ENCODE results near the gene SEMA6D. TPM values are rescaled to one million over a fixed set of nuclear protein-coding genes. Genes with fewer than 3 reads are reported as not detected.
"Not testable (repeated sequence)": the region's sequence is repeated elsewhere in the genome, so short reads cannot be mapped to it uniquely, and the experiment has no call there.

Gene SEMA6D
- total RNA-seq, 1 experiment from 2014 or later: not detected

- no peak overlapping the region for H3K4me2 ChIP-seq (ENCODE audit: low read depth, low read length, poor library complexity, severe bottlenecking)
- H3K4me1 ChIP-seq (ENCODE audit: low read length): no peaks in the 10 kb centered on the region
- no peaks in the 10 kb centered on the region for H3K36me3 ChIP-seq (ENCODE audit: insufficient read depth, low read length)
- no peak for DNase-seq
- no peak overlapping the region for H3K27ac ChIP-seq (ENCODE audit: low read length)
- H3K79me2 ChIP-seq (ENCODE audit: low read length): no peaks in the 10 kb centered on the region
- H3K9ac ChIP-seq (ENCODE audit: low read length): no peak overlapping the region
- no peak overlapping the region for H2AFZ ChIP-seq (ENCODE audit: low read length)
- 0 out of 2 replicates have a peak, but pooled peaks cover 6% of the 10 kb centered on the region for H3K9me3 ChIP-seq (ENCODE audit: low read length)
- no peaks in the 10 kb centered on the region for H3K9me2 ChIP-seq (replicated peaks; ENCODE audit: insufficient read depth, low read length)
- no peaks in the 10 kb centered on the region for H3K27me3 ChIP-seq (ENCODE audit: low read length)
- no peaks in the 10 kb centered on the region for H4K20me1 ChIP-seq (ENCODE audit: insufficient read depth, low read depth, low read length)
- no peak overlapping the region for H3K4me3 ChIP-seq (ENCODE audit: low read length)
Measured at GRCh38 chr15:47731230-47731629, 13.9 kb downstream of the SEMA6D start.

DNA sequence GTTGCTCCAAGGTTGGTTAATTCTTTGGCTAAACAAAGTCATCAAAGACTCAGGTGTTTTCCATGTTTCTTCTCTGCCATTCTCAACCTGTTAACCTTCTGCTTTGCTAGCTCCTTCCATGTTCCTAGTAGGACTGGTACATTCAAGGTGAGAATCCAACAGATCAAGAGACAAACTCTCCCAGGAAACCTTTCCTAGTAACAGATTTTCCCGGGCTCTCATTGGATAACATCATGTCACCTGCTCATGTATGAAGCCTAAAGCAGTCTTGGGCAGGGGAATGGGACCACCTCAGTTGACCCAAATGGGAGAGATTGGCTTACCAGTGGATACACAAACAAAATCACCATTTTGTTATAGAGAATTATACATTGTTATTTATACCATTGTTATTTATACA is 14.9 kb downstream of the SEMA6D start:
- Histone ChIP-seq H3K4me2 (ENCODE audit: low read depth, low read length, poor library complexity, severe bottlenecking) (no peak overlapping the region), H4K20me1 (ENCODE audit: insufficient read depth, low read depth, low read length) (no peaks in the 10 kb centered on the region), H2AFZ (ENCODE audit: low read length) (no peak overlapping the region), H3K27me3 (ENCODE audit: low read length) (no peaks in the 10 kb centered on the region), H3K9ac (ENCODE audit: low read length) (no peak overlapping the region), H3K79me2 (ENCODE audit: low read length) (no peaks in the 10 kb centered on the region), H3K9me3 (ENCODE audit: low read length) (0 out of 2 replicates have a peak, but pooled peaks cover 6% of the 10 kb centered on the region), H3K27ac (ENCODE audit: low read length) (no peak overlapping the region), H3K9me2 (replicated peaks; ENCODE audit: insufficient read depth, low read length) (no peaks in the 10 kb centered on the region), H3K36me3 (ENCODE audit: insufficient read depth, low read length) (no peaks in the 10 kb centered on the region), H3K4me1 (ENCODE audit: low read length) (no peaks in the 10 kb centered on the region), H3K4me3 (ENCODE audit: low read length) (no peak overlapping the region)
- DNase-seq: no peak

DNA sequence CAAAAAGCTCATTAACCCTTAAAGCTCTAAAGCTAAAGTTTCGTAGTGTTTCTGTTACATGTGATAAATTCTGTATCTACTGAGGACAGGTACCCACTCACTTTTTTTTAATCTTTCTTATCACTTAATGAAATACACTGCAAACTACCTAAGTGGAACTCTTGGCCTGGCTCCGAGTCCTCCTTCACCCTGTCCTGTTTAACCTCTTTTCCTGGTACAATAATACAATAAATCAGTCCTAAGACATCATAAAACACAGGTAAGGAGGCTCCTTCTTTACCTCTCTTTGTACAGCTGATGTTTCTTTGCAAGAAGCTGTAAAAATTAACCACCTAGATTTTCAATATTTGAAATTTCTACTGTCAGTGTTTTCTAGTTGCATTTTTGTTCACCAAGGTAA is 15.8 kb downstream of the SEMA6D start:
- no peak overlapping the region for H3K4me2 ChIP-seq (ENCODE audit: low read depth, low read length, poor library complexity, severe bottlenecking)
- 0 out of 2 replicates have a peak, but pooled peaks cover 6% of the 10 kb centered on the region for H3K9me3 ChIP-seq (ENCODE audit: low read length)
- no peaks in the 10 kb centered on the region for H3K79me2 ChIP-seq (ENCODE audit: low read length)
- no peaks in the 10 kb centered on the region for H3K36me3 ChIP-seq (ENCODE audit: insufficient read depth, low read length)
- H4K20me1 ChIP-seq (ENCODE audit: insufficient read depth, low read depth, low read length): no peaks in the 10 kb centered on the region
- H2AFZ ChIP-seq (ENCODE audit: low read length): no peak overlapping the region
- H3K4me3 ChIP-seq (ENCODE audit: low read length): no peak overlapping the region
- H3K9ac ChIP-seq (ENCODE audit: low read length): no peak overlapping the region
- no peaks in the 10 kb centered on the region for H3K9me2 ChIP-seq (replicated peaks; ENCODE audit: insufficient read depth, low read length)
- H3K4me1 ChIP-seq (ENCODE audit: low read length): no peaks in the 10 kb centered on the region
- no peaks in the 10 kb centered on the region for H3K27me3 ChIP-seq (ENCODE audit: low read length)
- DNase-seq: no peak
- H3K27ac ChIP-seq (ENCODE audit: low read length): no peak overlapping the region

DNA sequence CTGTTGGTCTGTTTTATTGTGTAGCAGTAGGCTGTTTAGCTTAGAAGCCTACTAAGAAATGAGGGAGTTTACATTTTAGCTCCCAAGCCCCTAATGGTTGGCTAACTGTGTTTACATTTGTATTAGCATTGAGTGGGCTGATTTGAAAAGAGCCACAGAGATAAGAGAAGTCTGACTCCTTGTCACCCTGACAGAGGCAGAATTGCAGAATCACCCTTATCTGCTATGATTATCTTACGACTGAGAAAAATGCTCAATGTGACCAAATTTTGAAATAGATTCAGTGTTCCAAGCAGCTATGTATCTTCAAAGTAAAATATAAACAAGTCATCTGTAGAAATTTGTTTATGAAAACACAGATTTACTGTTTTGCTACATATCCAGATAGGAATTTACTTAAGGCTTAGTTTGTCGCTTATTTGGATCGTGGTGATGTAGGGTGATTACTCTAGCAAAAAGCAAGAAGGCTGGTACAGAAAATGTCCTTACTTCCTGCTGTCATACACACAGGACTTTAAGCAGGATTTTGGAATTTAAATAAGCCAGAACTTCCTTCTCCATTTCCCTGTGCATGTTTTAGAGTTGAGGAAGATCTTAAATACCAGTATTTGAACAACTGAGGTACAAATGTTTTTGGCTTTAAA is 19.0 kb downstream of the SEMA6D start:
- Histone ChIP-seq H3K9me2 (replicated peaks; ENCODE audit: insufficient read depth, low read length) (no peaks in the 10 kb centered on the region), H3K4me1 (ENCODE audit: low read length) (no peaks in the 10 kb centered on the region), H4K20me1 (ENCODE audit: insufficient read depth, low read depth, low read length) (no peaks in the 10 kb centered on the region), H3K36me3 (ENCODE audit: insufficient read depth, low read length) (no peaks in the 10 kb centered on the region), H3K4me3 (ENCODE audit: low read length) (no peak overlapping the region), H3K27me3 (ENCODE audit: low read length) (no peaks in the 10 kb centered on the region), H2AFZ (ENCODE audit: low read length) (no peak overlapping the region), H3K79me2 (ENCODE audit: low read length) (no peaks in the 10 kb centered on the region), H3K9me3 (ENCODE audit: low read length) (peaks cover 9% of the 10 kb centered on the region; the same call in 1 of the 2 replicates), H3K27ac (ENCODE audit: low read length) (no peak overlapping the region), H3K9ac (ENCODE audit: low read length) (no peak overlapping the region), H3K4me2 (ENCODE audit: low read depth, low read length, poor library complexity, severe bottlenecking) (no peak overlapping the region)
- DNase-seq: no peak

DNA sequence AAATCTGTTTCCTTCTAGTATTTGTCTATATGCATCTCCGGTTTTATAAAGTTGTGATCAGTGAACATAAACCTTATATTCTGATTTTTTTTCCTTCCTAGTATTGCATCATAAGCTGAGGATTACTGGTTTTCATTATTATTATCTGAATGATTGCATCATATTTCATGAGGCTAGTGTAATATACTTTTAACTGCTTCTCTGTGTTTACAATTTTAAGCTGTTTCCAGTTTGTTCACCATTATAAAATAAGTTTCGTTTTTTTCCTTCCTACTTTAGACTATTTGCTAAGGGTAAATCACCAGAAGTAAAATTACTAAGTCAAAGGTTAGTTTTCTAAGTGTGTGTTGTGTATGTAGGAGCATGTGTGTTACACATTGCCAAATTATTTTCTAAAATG is 20.2 kb downstream of the SEMA6D start:
- no peak for DNase-seq
- Histone ChIP-seq H3K9me3 (ENCODE audit: low read length) (peaks cover 9% of the 10 kb centered on the region; the same call in 1 of the 2 replicates), H3K79me2 (ENCODE audit: low read length) (no peaks in the 10 kb centered on the region), H2AFZ (ENCODE audit: low read length) (no peak overlapping the region), H3K4me1 (ENCODE audit: low read length) (no peaks in the 10 kb centered on the region), H3K4me2 (ENCODE audit: low read depth, low read length, poor library complexity, severe bottlenecking) (no peak overlapping the region), H3K27me3 (ENCODE audit: low read length) (no peaks in the 10 kb centered on the region), H3K36me3 (ENCODE audit: insufficient read depth, low read length) (no peaks in the 10 kb centered on the region), H3K27ac (ENCODE audit: low read length) (no peak overlapping the region), H3K9me2 (replicated peaks; ENCODE audit: insufficient read depth, low read length) (no peaks in the 10 kb centered on the region), H3K4me3 (ENCODE audit: low read length) (no peak overlapping the region), H3K9ac (ENCODE audit: low read length) (no peak overlapping the region), H4K20me1 (ENCODE audit: insufficient read depth, low read depth, low read length) (no peaks in the 10 kb centered on the region)

DNA sequence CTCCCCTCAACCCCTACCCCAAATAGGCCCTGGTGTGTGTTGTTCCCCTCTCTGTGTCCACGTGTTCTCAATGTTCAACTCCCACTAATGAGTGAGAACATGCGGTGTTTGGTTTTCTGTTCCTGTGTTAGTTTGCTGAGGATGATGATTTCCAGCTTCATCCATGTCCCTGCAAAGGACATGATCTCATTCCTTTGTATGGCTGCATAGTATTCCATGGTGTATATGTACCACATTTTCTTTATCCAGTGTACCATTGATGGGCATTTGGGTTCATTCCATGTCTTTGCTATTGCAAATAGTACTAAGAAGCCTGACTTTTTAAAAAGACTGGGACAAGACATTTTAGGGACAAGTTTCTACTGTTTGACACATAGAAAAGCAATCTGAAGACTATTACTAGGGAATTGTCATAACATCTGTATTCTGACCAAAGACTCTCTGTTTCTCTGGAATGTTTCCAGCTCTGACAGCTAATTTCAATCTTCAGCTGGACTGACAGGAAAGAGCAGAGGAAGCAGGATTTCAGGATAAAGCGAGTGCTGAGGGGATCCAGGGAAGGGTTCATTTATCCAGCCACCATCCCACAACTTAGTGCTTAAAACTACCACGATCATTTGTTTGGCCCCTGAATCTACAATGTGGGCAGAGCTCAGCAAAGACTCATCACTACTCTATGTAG is 21.0 kb downstream of the SEMA6D start:
- H3K9ac ChIP-seq (ENCODE audit: low read length); H3K79me2 ChIP-seq (ENCODE audit: low read length); H2AFZ ChIP-seq (ENCODE audit: low read length); H3K9me2 ChIP-seq (replicated peaks; ENCODE audit: insufficient read depth, low read length); H3K27ac ChIP-seq (ENCODE audit: low read length); H3K4me2 ChIP-seq (ENCODE audit: low read depth, low read length, poor library complexity, severe bottlenecking); H3K4me1 ChIP-seq (ENCODE audit: low read length); H3K4me3 ChIP-seq (ENCODE audit: low read length); DNase-seq; H4K20me1 ChIP-seq (ENCODE audit: insufficient read depth, low read depth, low read length); H3K36me3 ChIP-seq (ENCODE audit: insufficient read depth, low read length); H3K9me3 ChIP-seq (ENCODE audit: low read length); H3K27me3 ChIP-seq (ENCODE audit: low read length): not testable (repeated sequence)

DNA sequence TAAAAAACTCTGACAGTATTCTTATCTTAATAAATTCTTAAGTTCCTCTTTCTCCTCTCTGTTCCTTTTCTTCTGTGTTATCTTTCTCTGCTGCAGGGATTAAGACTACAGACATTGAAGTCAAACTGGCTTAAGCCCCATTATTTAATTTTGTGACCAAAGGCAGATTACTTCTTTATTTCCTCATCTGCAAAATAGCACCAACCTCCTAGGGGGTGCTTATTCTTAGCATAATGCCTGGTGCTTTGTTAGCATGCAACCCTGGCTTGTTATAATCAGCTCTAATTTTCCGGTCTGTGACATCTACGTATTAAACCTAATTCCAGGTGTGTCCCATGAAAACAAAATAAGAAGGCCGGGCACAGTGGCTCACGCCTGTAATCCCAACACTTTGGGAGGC is 23.8 kb downstream of the SEMA6D start:
- no peaks in the 10 kb centered on the region for H3K4me1 ChIP-seq (ENCODE audit: low read length)
- no peak overlapping the region for H3K4me2 ChIP-seq (ENCODE audit: low read depth, low read length, poor library complexity, severe bottlenecking)
- H3K27ac ChIP-seq (ENCODE audit: low read length): no peak overlapping the region
- H3K9me3 ChIP-seq (ENCODE audit: low read length): peaks cover 3% of the 10 kb centered on the region
- H3K9ac ChIP-seq (ENCODE audit: low read length): no peak overlapping the region
- no peak overlapping the region for H2AFZ ChIP-seq (ENCODE audit: low read length)
- no peaks in the 10 kb centered on the region for H3K9me2 ChIP-seq (replicated peaks; ENCODE audit: insufficient read depth, low read length)
- no peak overlapping the region for H3K4me3 ChIP-seq (ENCODE audit: low read length)
- H3K79me2 ChIP-seq (ENCODE audit: low read length): no peaks in the 10 kb centered on the region
- peak; percentile 40 for DNase-seq
- no peaks in the 10 kb centered on the region for H3K36me3 ChIP-seq (ENCODE audit: insufficient read depth, low read length)
- 0 out of 2 replicates have a peak, but pooled peaks cover 3% of the 10 kb centered on the region for H3K27me3 ChIP-seq (ENCODE audit: low read length)
- H4K20me1 ChIP-seq (ENCODE audit: insufficient read depth, low read depth, low read length): no peaks in the 10 kb centered on the region

- Histone ChIP-seq H3K4me2 (ENCODE audit: low read depth, low read length, poor library complexity, severe bottlenecking) (no peak overlapping the region), H3K79me2 (ENCODE audit: low read length) (no peaks in the 10 kb centered on the region), H3K9me3 (ENCODE audit: low read length) (peaks cover 3% of the 10 kb centered on the region), H3K9ac (ENCODE audit: low read length) (no peak overlapping the region), H4K20me1 (ENCODE audit: insufficient read depth, low read depth, low read length) (no peaks in the 10 kb centered on the region), H3K9me2 (replicated peaks; ENCODE audit: insufficient read depth, low read length) (no peaks in the 10 kb centered on the region), H3K36me3 (ENCODE audit: insufficient read depth, low read length) (no peaks in the 10 kb centered on the region), H3K4me3 (ENCODE audit: low read length) (no peak overlapping the region), H3K27ac (ENCODE audit: low read length) (no peak overlapping the region), H3K4me1 (ENCODE audit: low read length) (no peaks in the 10 kb centered on the region), H3K27me3 (ENCODE audit: low read length) (0 out of 2 replicates have a peak, but pooled peaks cover 3% of the 10 kb centered on the region), H2AFZ (ENCODE audit: low read length) (no peak overlapping the region)
- DNase-seq: no peak
Measured at GRCh38 chr15:47741907-47742306, 24.6 kb downstream of the SEMA6D start.
